H4 (cell line): Measurements from ENCODE around the gene PLGRKT. TPM values are rescaled to one million over a fixed set of nuclear protein-coding genes. Genes with fewer than 3 reads are reported as not detected.
"Not testable (repeated sequence)": the region's sequence is repeated elsewhere in the genome, so short reads cannot be mapped to it uniquely, and the experiment has no call there.

Experiments used
- DNase-seq: peaks from one replicate; pipeline ENCODE4 v3.0.0-alpha.2; 2015; ENCODE audit warnings: low spot score
- total RNA-seq: library from RNA; depleted of rRNA; stranded (reverse); fragments of >200 nt; shearing (Covaris generic); gene quantifications from 2 replicates; pipeline ENCODE4 v1.2.3, GENCODE V29; 2014

Gene PLGRKT
- total RNA-seq, 1 experiment from 2014 or later: 19.7 TPM

GRCh38 chr9:5432890-5433289, 4.8 kb downstream of the PLGRKT start:
- DNase-seq: not testable (repeated sequence)

GRCh38 chr9:5430912-5431311, 6.8 kb downstream of the PLGRKT start:
- DNase-seq: no peak

GRCh38 chr9:5429873-5430564, 7.7 kb downstream of the PLGRKT start:
- no peak for DNase-seq

GRCh38 chr9:5428794-5429528, 8.8 kb downstream of the PLGRKT start:
- no peak for DNase-seq

GRCh38 chr9:5428172-5428571, 9.6 kb downstream of the PLGRKT start:
- no peak for DNase-seq

- no peak for DNase-seq
Observed at GRCh38 chr9:5427005-5427404, 10.7 kb downstream of the PLGRKT start.

GRCh38 chr9:5425006-5425628, 12.6 kb downstream of the PLGRKT start:
- DNase-seq: peak; percentile 15

GRCh38 chr9:5422276-5422675, 15.4 kb downstream of the PLGRKT start:
- DNase-seq: no peak

GRCh38 chr9:5421163-5421562, 16.6 kb downstream of the PLGRKT start:
- no peak for DNase-seq

- DNase-seq: no peak
Observed at GRCh38 chr9:5419987-5420386, 17.7 kb downstream of the PLGRKT start.

- no peak for DNase-seq
Observed at GRCh38 chr9:5418481-5418880, 19.2 kb downstream of the PLGRKT start.

- DNase-seq: no peak
Observed at GRCh38 chr9:5416953-5417352, 20.8 kb downstream of the PLGRKT start.

- DNase-seq: no peak
Observed at GRCh38 chr9:5408596-5408995, 29.1 kb downstream of the PLGRKT start.

GRCh38 chr9:5402217-5402616, 35.5 kb downstream of the PLGRKT start:
- DNase-seq: no peak

GRCh38 chr9:5397547-5397946, 40.2 kb downstream of the PLGRKT start:
- DNase-seq: not testable (repeated sequence)

- DNase-seq: no peak
Observed at GRCh38 chr9:5395428-5395827, 42.3 kb downstream of the PLGRKT start.

GRCh38 chr9:5393976-5394375, 43.7 kb downstream of the PLGRKT start:
- DNase-seq: not testable (repeated sequence)

- DNase-seq: no peak
Observed at GRCh38 chr9:5393497-5393896, 44.2 kb downstream of the PLGRKT start.

GRCh38 chr9:5392285-5392684, 45.4 kb downstream of the PLGRKT start:
- DNase-seq: no peak

GRCh38 chr9:5389109-5389732, 48.5 kb downstream of the PLGRKT start:
- DNase-seq: peak; percentile 41

GRCh38 chr9:5388026-5388819, 49.5 kb downstream of the PLGRKT start:
- no peak for DNase-seq

GRCh38 chr9:5384436-5384835, 53.3 kb downstream of the PLGRKT start:
- DNase-seq: no peak
